HepG2 (cell line): ENCODE data around the gene IL12A. TPM values are rescaled to one million over a fixed set of nuclear protein-coding genes. Genes with fewer than 3 reads are reported as not detected.

ENCODE experiments used
- ATAC-seq: fragments of 200-7000 bp; cut with Tn5 transposase; 3 replicates; pipeline ENCODE4 v1.9.1; 2020; ENCODE audit warnings: mild to moderate bottlenecking, moderate library complexity
- BruUV-seq: library from RNA; stranded (reverse); fragments of 400-500 nt; replicated peaks from 2 replicates; lab custom pipeline; 2021; lab: Mats Ljungman, UMichigan
- CTCF ChIA-PET: fragments of 300-600 bp; formaldehyde crosslinking; extraction: SDS; loops from one replicate; lab custom pipeline; 2021; ENCODE audit warnings: low total read pairs, inconsistent platforms, low intra/inter-chr PET ratio; lab: Yijun Ruan, JAX
- POLR2A ChIA-PET: fragments of 350-600 bp; sonication (Branson Sonifier 250); formaldehyde crosslinking; loops from one replicate; lab custom pipeline; 2020; ENCODE audit warnings: antibody characterized with exemption, inconsistent platforms; lab: Yijun Ruan, JAX
- DNase-seq: peaks from one replicate; pipeline ENCODE4 v3.0.0-alpha.2; 2015; ENCODE audit warnings: low spot score
- FAIRE-seq: peaks from 3 replicates; lab custom pipeline; 2011; peaks lifted over from hg19 to GRCh38; lab: Jason Lieb, UNC
- H2AFZ ChIP-seq: one replicate; pipeline ENCODE4 v1.6.1; 2011; ENCODE audit warnings: low read length, inconsistent platforms
- H3K27ac ChIP-seq: fragments of 300-600 bp; 3 replicates; pipeline ENCODE4 v1.8.0; 2011; ENCODE audit warnings: mixed run types, mild to moderate bottlenecking, mixed read lengths, low read length, inconsistent platforms; ENCODE audit not compliant: insufficient read depth; ENCODE audit errors: extremely low read length
- H3K27me3 ChIP-seq, 2 experiments: fragments of 200-600 bp in 1 of 2; 2 replicates in 1 of 2; 3 replicates in 1 of 2; pipeline versions ENCODE4 v1.6.0 to v1.8.0; 2011; ENCODE audit warnings: low read length in 2 of 2, mild to moderate bottlenecking in 2 of 2, moderate library complexity in 2 of 2, inconsistent platforms in 1 of 2; ENCODE audit not compliant: insufficient read depth in 2 of 2, control insufficient read depth in 1 of 2
- H3K36me3 ChIP-seq, 2 experiments: fragments of 200-600 bp in 1 of 2; replicated peaks in 1 of 2; 2 replicates in 1 of 2; 3 replicates in 1 of 2; pipeline versions ENCODE4 v1.5.1 to v1.8.0; 2011; ENCODE audit warnings: low read length in 2 of 2, inconsistent platforms in 1 of 2; ENCODE audit not compliant: insufficient read depth in 2 of 2, control insufficient read depth in 1 of 2
- H3K4me1 ChIP-seq: 2 replicates; pipeline ENCODE4 v1.5.1; 2012; ENCODE audit warnings: low read length, inconsistent platforms; ENCODE audit not compliant: insufficient read depth
- H3K4me2 ChIP-seq: 2 replicates; pipeline ENCODE4 v1.6.0; 2011; ENCODE audit warnings: low read depth, low read length, inconsistent platforms
- H3K4me3 ChIP-seq, 3 experiments: fragments of 200-600 bp in 1 of 3; sonication (generic), shearing (Covaris generic) in 1 of 3; replicated peaks in 1 of 3; 2 replicates each; pipeline ENCODE4 v1.5.1; 2011 to 2016; ENCODE audit warnings: low read length in 3 of 3, inconsistent platforms in 2 of 3, low read depth in 2 of 3, mild to moderate bottlenecking in 2 of 3, control low read depth in 1 of 3, mixed read lengths in 1 of 3; ENCODE audit not compliant: insufficient read depth in 1 of 3
- H3K79me2 ChIP-seq: one replicate; pipeline ENCODE4 v1.6.1; 2011; ENCODE audit warnings: low read length, inconsistent platforms; ENCODE audit not compliant: insufficient read depth
- H3K9ac ChIP-seq: 2 replicates; pipeline ENCODE4 v1.6.0; 2011; ENCODE audit warnings: mild to moderate bottlenecking, low read depth, low read length, inconsistent platforms; ENCODE audit not compliant: insufficient read depth
- H3K9me3 ChIP-seq: 2 replicates; pipeline ENCODE4 v1.5.1; 2012; ENCODE audit warnings: mild to moderate bottlenecking, low read length
- H4K20me1 ChIP-seq: 2 replicates; pipeline ENCODE4 v1.6.0; 2011; ENCODE audit warnings: inconsistent platforms, mild to moderate bottlenecking, low read length, moderate library complexity; ENCODE audit not compliant: insufficient read depth
- HDAC6 ChIP-seq: fragments of 200-600 bp; sonication (generic); IDR thresholded peaks from 2 replicates; pipeline ENCODE4 v1.7.0; 2017; ENCODE audit warnings: mild to moderate bottlenecking, antibody characterized with exemption, low read length, low read depth
- KLF6 ChIP-seq: IDR thresholded peaks from 2 replicates; pipeline ENCODE4 v1.8.0; 2016; ENCODE audit warnings: missing biosample characterization, missing genetic modification reagents
- PHF21A ChIP-seq: sonication (generic); formaldehyde crosslinking; IDR thresholded peaks from 2 replicates; pipeline ENCODE4 v1.5.0; 2020; ENCODE audit warnings: mild to moderate bottlenecking, missing genetic modification reagents
- SMC3 ChIP-seq: IDR thresholded peaks from 2 replicates; pipeline ENCODE4 v1.6.1; 2011; ENCODE audit warnings: low read length, improper control_type of control experiment
- UBTF ChIP-seq: sonication (generic); formaldehyde crosslinking; IDR thresholded peaks from 2 replicates; pipeline ENCODE4 v1.4.0; 2020; ENCODE audit warnings: mild to moderate bottlenecking, missing genetic modification reagents
- ZMYM4 ChIP-seq: sonication (generic); formaldehyde crosslinking; IDR thresholded peaks from 2 replicates; pipeline ENCODE4 v1.8.1; 2023; ENCODE audit warnings: mild to moderate bottlenecking, missing genetic modification reagents
- ZNF225 ChIP-seq: sonication (generic); formaldehyde crosslinking; IDR thresholded peaks from 2 replicates; pipeline ENCODE4 v1.4.0; 2020; ENCODE audit warnings: mild to moderate bottlenecking, missing genetic modification reagents
- ZNF329 ChIP-seq: sonication (generic); formaldehyde crosslinking; IDR thresholded peaks from 2 replicates; pipeline ENCODE4 v1.9.0; 2021; ENCODE audit warnings: low read depth, mild to moderate bottlenecking, missing genetic modification reagents
- ZSCAN12 ChIP-seq: sonication (generic); formaldehyde crosslinking; IDR thresholded peaks from 2 replicates; pipeline ENCODE4 v1.9.0; 2021; ENCODE audit warnings: mild to moderate bottlenecking, missing genetic modification reagents
- WGBS: methylation state at CpG from one replicate; pipeline ENCODE4 v1.1.6; 2017; ENCODE audit warnings: low lambda C conversion rate; 5-methylcytosine and 5-hydroxymethylcytosine counted together
- in situ Hi-C: cut with HindIII; loops from 2 replicates; pipeline ENCODE4 v1.10.0; 2017; ENCODE audit warnings: low pct_unique_long_range_greater_than_20kb; ENCODE audit not compliant: extremely low pct_ligation_motif_present
- intact Hi-C: fragments of 100-400 bp; cut with micrococcal nuclease; formaldehyde crosslinking; loops from one replicate; pipeline ENCODE4 v1.10.0; 2022; ENCODE audit not compliant: unreplicated experiment
- polyA plus RNA-seq, 8 experiments: library from polyadenylated mRNA; depleted of rRNA in 3 of 8; stranded (reverse) in 7 of 8; unstranded in 1 of 8; fragments of >200 nt; fragmentation: Illumina TruSeq in 4 of 8; extraction: Trizol in 4 of 8; gene quantifications; 2 replicates each; pipeline versions ENCODE4 v1.2.1 to v1.2.3, GENCODE V29; 2011 to 2016; ENCODE audit warnings: low read depth in 4 of 8, missing spikeins in 1 of 8, mixed read lengths in 1 of 8; ENCODE audit not compliant: insufficient read depth in 1 of 8
- total RNA-seq, 5 experiments: library from RNA; depleted of rRNA; stranded (reverse); fragments of >200 nt; fragmentation: Illumina TruSeq; extraction: Trizol; gene quantifications; 2 replicates each; pipeline ENCODE4 v1.2.3, GENCODE V29; 2016; ENCODE audit warnings: low read depth in 1 of 5

Gene IL12A
- total and polyA plus RNA-seq, 2 of the 13 experiments (the other 11 are each of a cell fraction or from before 2014, with no cell fraction given), result 0.36 to 1.1 TPM

DNA sequence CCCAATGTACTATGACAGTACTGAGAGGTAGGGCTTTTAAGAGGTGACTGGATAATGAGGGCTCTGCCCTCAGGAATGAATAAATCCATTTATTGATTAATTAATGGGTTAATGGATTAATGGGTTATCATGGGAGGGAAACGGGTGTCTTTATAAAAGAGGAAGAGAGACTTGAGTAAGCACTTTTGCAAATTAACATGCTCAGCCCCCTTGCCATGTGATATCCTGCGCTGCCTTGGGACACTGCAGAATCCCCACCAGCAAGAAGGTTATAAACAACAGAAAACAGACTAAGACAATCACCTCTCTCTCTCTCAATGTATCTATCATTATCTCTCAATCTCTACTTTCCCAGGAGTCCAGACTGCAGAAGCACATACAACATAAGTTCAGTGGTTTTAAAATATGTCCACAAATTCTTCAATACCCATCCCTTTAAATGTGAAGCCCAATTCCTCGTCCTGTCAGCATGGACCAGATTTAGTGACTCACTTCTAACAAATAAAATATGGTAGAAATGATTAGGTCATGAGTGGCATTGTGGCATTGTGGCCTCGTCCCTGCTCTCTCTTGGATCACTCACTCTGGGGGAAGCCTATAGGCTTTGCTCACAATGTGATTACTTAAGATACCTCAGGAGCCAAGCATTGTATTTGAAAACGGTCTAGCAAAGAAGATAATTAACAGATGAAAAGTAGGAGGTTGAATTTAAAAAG is 40.0 kb upstream of the IL12A start:
- ChIA-PET POLR2A (no interaction called here), CTCF (no interaction called here)
- Histone ChIP-seq H3K27me3 (no peaks in the 10 kb centered on the region), H4K20me1 (no peaks in the 10 kb centered on the region), H3K79me2 (no peaks in the 10 kb centered on the region), H3K4me1 (no peaks in the 10 kb centered on the region), H3K36me3 (no peaks in the 10 kb centered on the region), H3K4me2 (no peak overlapping the region), H3K9me3 (no peaks in the 10 kb centered on the region), H2AFZ (no peak overlapping the region), H3K27ac (no peak overlapping the region), H3K4me3 (no peak overlapping the region), H3K9ac (no peak overlapping the region)
- WGBS, result 11% methylated on average over 5 of the region's 5 CpGs
- TF ChIP-seq ZNF329 (CRISPR knock-in tag) (no peak), SMC3 (no peak), KLF6 (CRISPR knock-in tag) (no peak), HDAC6 (no peak), ZNF225 (CRISPR knock-in tag) (no peak), PHF21A (no peak), UBTF (CRISPR knock-in tag) (no peak), ZMYM4 (CRISPR knock-in tag) (no peak), ZSCAN12 (CRISPR knock-in tag) (no peak)
- DNase-seq, result no peak
- intact Hi-C loops, result no loop called here
- in situ Hi-C loops, result no loop called here
- no peak for FAIRE-seq
- no peak for ATAC-seq
- no TSS peak for BruUV-seq
